ENCODE results near the gene GPC6.

The GPC6 gene

DNA sequence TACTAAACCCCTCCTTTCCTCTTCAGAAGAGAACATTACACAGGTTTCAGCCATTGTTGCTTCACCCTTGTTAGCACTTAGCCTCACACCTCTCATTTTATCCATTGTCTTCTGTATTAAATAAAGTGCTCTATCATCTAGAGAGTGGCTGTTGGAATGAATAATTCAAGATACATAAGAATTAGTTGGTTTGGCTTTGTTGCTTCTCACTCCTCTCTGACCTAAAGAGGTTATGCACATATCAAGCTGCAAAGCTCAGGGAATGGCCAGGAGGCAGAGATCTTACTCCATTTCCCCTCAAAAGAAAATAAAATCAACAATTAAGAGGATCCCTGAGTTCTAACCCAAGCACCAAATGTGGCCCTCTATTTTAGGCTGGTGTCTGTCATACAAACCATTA lies 1173.2 kb downstream of the GPC6 start:
- no peak for DNase-seq

GRCh38 chr13:94400874-94401273 lies 1174.3 kb downstream of the GPC6 start:
- DNase-seq: no peak

GRCh38 chr13:94408314-94409036 lies 1181.9 kb downstream of the GPC6 start:
- no peak for DNase-seq

GRCh38 chr13:94411747-94412146 lies 1185.1 kb downstream of the GPC6 start:
- DNase-seq: no peak

DNA sequence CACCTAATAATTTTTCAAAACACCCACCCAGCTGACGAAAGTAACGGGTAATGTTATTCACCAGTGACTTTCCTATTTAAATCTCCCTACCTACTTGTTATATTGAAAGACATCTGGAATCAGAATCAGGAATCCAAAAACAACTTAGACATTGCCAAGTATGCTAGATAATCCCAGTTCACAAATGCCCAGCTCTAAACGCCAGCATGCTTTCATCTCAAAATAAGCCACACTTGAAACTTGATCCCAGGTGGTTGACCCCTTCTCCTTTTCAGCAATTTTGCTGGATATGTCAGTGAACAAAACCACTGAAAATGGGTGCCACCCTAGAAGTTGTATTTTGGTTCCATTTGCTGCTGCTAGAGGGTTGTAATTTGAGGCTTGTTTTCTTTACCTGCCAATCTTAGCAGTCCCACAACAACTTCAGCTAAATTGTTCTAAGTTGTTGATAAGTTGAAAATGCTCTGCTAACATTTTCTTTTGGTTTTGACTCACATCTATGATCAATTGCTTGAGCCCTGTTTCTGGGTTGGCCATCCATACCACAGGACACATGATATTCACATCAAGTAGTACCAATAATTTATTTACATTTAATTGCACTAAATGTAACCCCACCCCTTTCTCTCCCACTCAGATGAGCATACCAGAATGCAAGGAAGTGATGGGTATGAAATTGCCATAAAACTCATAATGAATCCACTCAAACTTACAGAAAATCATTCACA lies 1186.4 kb downstream of the GPC6 start:
- DNase-seq: no peak

DNA sequence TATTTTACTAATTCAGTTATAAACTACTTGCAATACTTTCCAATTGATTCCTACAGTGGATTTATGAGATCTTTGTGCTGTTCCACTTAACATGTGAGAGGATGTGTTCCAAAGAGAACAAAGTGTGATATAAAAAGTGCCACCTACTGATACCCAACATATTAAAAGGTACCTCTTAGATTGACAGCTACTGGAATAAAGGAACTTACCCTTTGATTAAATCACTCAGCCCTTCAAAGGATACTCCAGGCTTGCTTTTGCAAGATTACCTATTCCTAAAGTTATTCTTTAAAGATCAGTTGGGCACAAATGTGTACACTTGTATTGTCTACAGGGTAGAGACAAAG lies 1187.0 kb downstream of the GPC6 start:
- no peak for DNase-seq

- no peak for DNase-seq
These were observed 1187.5 kb downstream of the GPC6 start for GRCh38 chr13:94414141-94414540.

DNA sequence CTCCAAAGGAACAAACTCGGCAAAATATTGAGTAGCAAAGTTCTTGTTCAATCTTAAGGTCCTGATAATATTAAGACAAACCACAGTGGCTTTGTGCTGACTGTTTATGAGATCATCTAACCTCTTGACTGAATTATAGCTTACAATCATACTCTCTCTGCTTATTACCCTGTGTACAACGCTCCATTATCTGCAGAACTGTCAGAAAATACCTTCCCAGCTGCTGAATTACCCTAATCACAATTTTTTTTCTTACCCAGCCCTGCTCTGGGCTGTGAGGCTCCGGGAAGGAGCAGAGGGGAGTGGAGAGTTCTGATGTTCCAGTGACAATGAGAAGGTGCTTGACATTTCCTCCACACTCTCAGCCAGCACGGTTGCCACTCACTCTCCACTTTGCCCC lies 1188.1 kb downstream of the GPC6 start:
- DNase-seq: no peak

DNA sequence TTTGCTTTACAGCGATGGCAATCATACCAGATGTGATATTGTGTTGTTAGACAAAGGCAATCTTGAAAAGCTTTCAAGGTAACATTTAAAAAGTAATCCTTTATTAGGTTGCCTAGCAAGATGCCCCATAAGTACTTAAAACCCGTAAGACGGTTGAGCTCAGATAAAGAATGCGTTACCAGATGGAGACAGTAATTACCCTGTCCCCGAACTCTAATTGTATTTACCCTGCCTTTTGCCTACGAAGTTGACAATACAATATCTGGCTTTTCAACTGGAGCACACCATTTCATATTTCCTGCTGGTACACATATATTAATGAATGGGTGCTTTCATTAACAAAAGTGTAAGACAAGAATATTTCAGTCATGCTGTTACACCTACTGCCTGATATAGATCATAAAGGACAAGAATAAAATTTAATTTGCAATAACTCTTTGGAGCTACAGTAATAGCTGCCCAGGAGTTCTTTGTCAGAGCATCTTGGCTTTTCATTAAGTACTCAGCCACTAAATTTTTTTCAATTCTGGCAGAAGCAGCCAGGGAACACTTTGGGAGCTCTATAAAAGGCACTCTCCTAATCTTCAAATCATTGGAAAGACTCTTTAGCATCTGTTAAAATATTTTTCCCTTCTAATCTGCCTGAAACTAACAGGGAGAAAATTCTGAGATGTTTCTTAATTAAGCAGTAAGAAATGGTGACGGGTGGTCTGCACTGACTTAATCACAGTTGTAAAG lies 1189.1 kb downstream of the GPC6 start:
- no peak for DNase-seq

- DNase-seq: no peak
These were observed 1190.0 kb downstream of the GPC6 start for GRCh38 chr13:94416454-94417080.

GRCh38 chr13:94417294-94417693 lies 1190.7 kb downstream of the GPC6 start:
- DNase-seq: no peak

GRCh38 chr13:94419304-94419924 lies 1192.8 kb downstream of the GPC6 start:
- peak; percentile 75 to 94 (median 83) for DNase-seq

DNA sequence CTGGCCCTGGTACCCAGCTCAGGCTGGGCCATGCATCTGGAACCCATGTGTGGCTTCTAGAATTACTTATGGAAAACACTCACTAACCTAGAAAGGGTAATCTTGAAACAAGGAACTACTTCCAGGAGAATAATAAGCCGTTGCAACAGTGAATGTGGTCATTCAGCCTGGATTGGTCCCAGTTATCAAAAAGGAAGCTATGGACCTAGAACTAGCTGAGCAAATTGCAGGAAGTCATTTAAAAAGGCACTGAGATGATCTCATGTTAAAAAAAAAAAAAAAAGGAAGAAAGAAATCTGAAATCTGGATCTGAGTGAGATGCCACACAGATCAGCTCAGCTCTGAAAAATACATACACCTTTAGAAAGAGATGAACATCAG lies 1193.3 kb downstream of the GPC6 start:
- DNase-seq: peak; percentile 50 to 65 (median 63)

DNA sequence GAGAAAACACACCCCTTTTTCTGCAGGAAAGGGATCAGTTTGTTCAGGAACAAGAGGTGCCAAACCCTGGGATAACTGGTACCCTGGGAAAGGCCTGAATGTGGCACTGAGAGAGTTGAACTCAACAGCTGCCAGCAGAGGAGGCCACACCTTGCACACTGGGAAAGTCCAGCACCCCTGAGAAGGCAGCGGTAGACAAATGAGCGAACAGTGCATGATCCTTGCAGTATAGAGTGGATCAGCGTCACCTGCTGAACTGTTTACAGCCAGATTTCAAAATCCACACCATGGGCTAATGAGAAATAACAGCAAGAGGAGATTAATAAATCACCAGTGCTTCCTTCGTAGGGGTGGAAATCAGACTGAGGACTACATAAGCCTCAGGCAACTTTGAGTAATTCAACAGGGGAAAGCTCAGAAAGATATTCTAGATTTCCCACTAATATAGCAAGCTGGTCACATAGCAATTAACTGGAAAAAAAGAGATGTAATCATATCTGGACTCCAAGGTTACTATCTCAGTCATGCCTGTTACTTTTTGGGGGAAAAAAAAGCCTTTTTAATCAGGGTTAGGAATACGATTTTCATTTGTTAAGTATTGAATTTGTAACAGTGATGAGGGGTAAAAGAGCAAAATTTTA lies 1200.8 kb downstream of the GPC6 start:
- no peak for DNase-seq

DNA sequence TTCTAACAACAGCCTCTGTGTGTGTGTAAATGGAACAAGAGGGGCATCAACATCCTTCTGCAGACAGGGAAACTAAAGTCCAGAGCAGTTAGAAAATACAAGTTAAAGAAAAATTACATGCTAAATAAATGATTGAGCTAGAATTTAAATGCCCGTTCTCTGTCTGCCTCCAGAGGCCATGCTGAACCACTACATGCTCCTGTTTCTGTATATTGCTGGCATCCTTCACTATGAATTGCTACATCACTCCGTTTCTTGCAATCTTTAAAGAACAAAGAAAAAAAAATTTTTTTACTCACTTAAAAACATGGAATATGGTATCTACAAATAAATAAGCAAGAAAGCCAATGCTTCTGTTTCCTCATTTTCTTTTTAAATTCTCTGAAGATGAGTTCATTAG lies 1205.0 kb downstream of the GPC6 start:
- no peak for DNase-seq

DNA sequence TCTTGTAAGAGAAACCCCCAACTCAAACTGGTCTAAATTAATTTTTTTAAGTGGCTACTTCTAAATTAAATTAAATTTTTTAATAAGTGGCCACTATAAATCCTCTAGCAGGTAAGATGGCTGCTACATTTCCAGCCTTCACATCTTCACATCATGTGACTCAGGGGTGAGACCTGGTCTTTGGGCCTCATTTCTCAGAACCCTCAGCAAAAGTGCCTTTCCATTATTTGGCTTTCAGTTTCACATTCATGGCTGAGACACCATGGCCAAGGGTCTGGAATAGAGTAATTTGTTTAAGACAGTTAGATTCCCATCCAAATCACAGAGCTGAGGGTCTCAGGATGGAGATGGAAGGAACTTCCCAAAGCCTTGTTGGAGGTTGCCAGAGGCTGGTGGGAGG lies 1205.4 kb downstream of the GPC6 start:
- DNase-seq: no peak

- DNase-seq: no peak
These were observed 1206.7 kb downstream of the GPC6 start for GRCh38 chr13:94433055-94433961.

GRCh38 chr13:94435604-94436226 lies 1209.1 kb downstream of the GPC6 start:
- peak; percentile 36 to 71 (median 67) for DNase-seq

- no peak for DNase-seq
These were observed 1218.2 kb downstream of the GPC6 start for GRCh38 chr13:94444826-94445225.

- DNase-seq: no peak
These were observed 1227.7 kb downstream of the GPC6 start for GRCh38 chr13:94454334-94454733.

DNA sequence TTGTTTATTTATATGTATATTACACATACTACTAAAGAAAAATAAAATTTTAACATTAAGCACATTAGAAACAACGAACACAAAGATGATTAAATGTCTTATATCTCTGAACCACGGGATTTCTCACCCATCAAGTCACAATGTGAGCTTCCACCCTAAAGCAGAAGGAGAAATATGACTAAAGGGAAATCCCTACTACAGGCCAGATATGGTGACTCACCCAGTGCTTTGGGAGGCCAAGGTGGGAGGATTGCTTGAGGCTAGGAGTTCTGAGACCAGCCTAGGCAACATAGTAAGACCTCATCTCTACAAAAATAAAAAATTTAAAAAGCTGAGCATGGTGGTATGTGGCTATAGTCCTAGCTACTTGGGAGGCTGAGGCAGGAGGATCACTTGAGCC lies 1228.3 kb downstream of the GPC6 start:
- peak; percentile 57 to 74 (median 63) for DNase-seq
